Measurements from ENCODE around the gene TOGARAM2.

The TOGARAM2 gene

GRCh38 chr2:29021886-29022285 is 40.8 kb downstream of the TOGARAM2 start:
- no peak for DNase-seq (ENCODE audit: low spot score)

- no peak for DNase-seq (ENCODE audit: low spot score)
Measured at GRCh38 chr2:29022679-29023078, 41.6 kb downstream of the TOGARAM2 start.

GRCh38 chr2:29023188-29023587 is 42.1 kb downstream of the TOGARAM2 start:
- no peak for DNase-seq (ENCODE audit: low spot score)

GRCh38 chr2:29024882-29025430 is 43.9 kb downstream of the TOGARAM2 start:
- DNase-seq (ENCODE audit: low spot score), result no peak

GRCh38 chr2:29025711-29026110 is 44.6 kb downstream of the TOGARAM2 start:
- no peak for DNase-seq (ENCODE audit: low spot score)

- DNase-seq (ENCODE audit: low spot score), result no peak
Measured at GRCh38 chr2:29031046-29031445, 49.9 kb downstream of the TOGARAM2 start.

GRCh38 chr2:29032189-29032588 is 51.1 kb downstream of the TOGARAM2 start:
- no peak for DNase-seq (ENCODE audit: low spot score)

GRCh38 chr2:29033172-29033571 is 52.1 kb downstream of the TOGARAM2 start:
- DNase-seq (ENCODE audit: low spot score), result no peak

- no peak for DNase-seq (ENCODE audit: low spot score)
Measured at GRCh38 chr2:29033656-29034055, 52.6 kb downstream of the TOGARAM2 start.

- DNase-seq (ENCODE audit: low spot score), result no peak
Measured at GRCh38 chr2:29035016-29035745, 54.1 kb downstream of the TOGARAM2 start.

- DNase-seq (ENCODE audit: low spot score), result no peak
Measured at GRCh38 chr2:29039718-29040480, 58.8 kb downstream of the TOGARAM2 start.

- DNase-seq (ENCODE audit: low spot score), result no peak
Measured at GRCh38 chr2:29040552-29040951, 59.5 kb downstream of the TOGARAM2 start.

- no peak for DNase-seq (ENCODE audit: low spot score)
Measured at GRCh38 chr2:29041161-29041660, 60.1 kb downstream of the TOGARAM2 start.

- no peak for DNase-seq (ENCODE audit: low spot score)
Measured at GRCh38 chr2:29042561-29043075, 61.5 kb downstream of the TOGARAM2 start.

- DNase-seq (ENCODE audit: low spot score), result no peak
Measured at GRCh38 chr2:29044459-29044858, 63.4 kb downstream of the TOGARAM2 start.

- no peak for DNase-seq (ENCODE audit: low spot score)
Measured at GRCh38 chr2:29046321-29046720, 65.2 kb downstream of the TOGARAM2 start.

- no peak for DNase-seq (ENCODE audit: low spot score)
Measured at GRCh38 chr2:29047083-29047845, 66.2 kb downstream of the TOGARAM2 start.

GRCh38 chr2:29050591-29050990 is 69.5 kb downstream of the TOGARAM2 start:
- no peak for DNase-seq (ENCODE audit: low spot score)

- no peak for DNase-seq (ENCODE audit: low spot score)
Measured at GRCh38 chr2:29051730-29052129, 70.6 kb downstream of the TOGARAM2 start.

- DNase-seq (ENCODE audit: low spot score), result no peak
Measured at GRCh38 chr2:29052807-29053206, 71.7 kb downstream of the TOGARAM2 start.

- DNase-seq (ENCODE audit: low spot score), result no peak
Measured at GRCh38 chr2:29053223-29053622, 72.1 kb downstream of the TOGARAM2 start.
